ENCODE measurements around the gene CALML5.

CALML5 gene

GRCh38 chr10:5465976-5466450 lies 33.4 kb downstream of the CALML5 start:
- no peak for DNase-seq (ENCODE audit: low read depth in 1 of 2, low spot score in 1 of 2)
- H3K27me3 ChIP-seq (ENCODE audit: insufficient read depth, poor library complexity, severe bottlenecking): no peaks in the 10 kb centered on the region
- H3K27ac ChIP-seq (replicated peaks): no peak overlapping the region
- TF ChIP-seq GABPA (IDR thresholded peaks at IDR 0.05; ENCODE audit: low read depth) (no peak), SPI1 (IDR thresholded peaks at IDR 0.05; ENCODE audit: borderline replicate concordance, low read depth) (no peak), CTCF (IDR thresholded peaks at IDR 0.05; ENCODE audit: insufficient read depth, low read length) (no peak), REST (IDR thresholded peaks at IDR 0.05; ENCODE audit: insufficient replicate concordance, low read depth) (no peak), POLR2AphosphoS5 (IDR thresholded peaks at IDR 0.05; ENCODE audit: low read depth) (no peak)
- H3K4me3 ChIP-seq (replicated peaks; ENCODE audit: insufficient read depth, low read length): no peak overlapping the region

GRCh38 chr10:5464546-5464945 lies 34.8 kb downstream of the CALML5 start:
- Histone ChIP-seq H3K4me3 (replicated peaks; ENCODE audit: insufficient read depth, low read length) (no peak overlapping the region), H3K27ac (replicated peaks) (no peak overlapping the region), H3K27me3 (ENCODE audit: insufficient read depth, poor library complexity, severe bottlenecking) (no peaks in the 10 kb centered on the region)
- TF ChIP-seq POLR2AphosphoS5 (IDR thresholded peaks at IDR 0.05; ENCODE audit: low read depth): no peak
- TF ChIP-seq GABPA (IDR thresholded peaks at IDR 0.05; ENCODE audit: low read depth): no peak
- no peak for TF ChIP-seq CTCF (IDR thresholded peaks at IDR 0.05; ENCODE audit: insufficient read depth, low read length)
- TF ChIP-seq SPI1 (IDR thresholded peaks at IDR 0.05; ENCODE audit: borderline replicate concordance, low read depth): no peak
- no peak for DNase-seq (ENCODE audit: low read depth in 1 of 2, low spot score in 1 of 2)

- Histone ChIP-seq H3K27me3 (ENCODE audit: insufficient read depth, poor library complexity, severe bottlenecking) (no peaks in the 10 kb centered on the region), H3K27ac (replicated peaks) (no peak overlapping the region), H3K4me3 (replicated peaks; ENCODE audit: insufficient read depth, low read length) (no peak overlapping the region)
- no peak for DNase-seq (ENCODE audit: low read depth in 1 of 2, low spot score in 1 of 2)
- TF ChIP-seq CTCF (IDR thresholded peaks at IDR 0.05; ENCODE audit: insufficient read depth, low read length) (no peak), GABPA (IDR thresholded peaks at IDR 0.05; ENCODE audit: low read depth) (no peak), POLR2AphosphoS5 (IDR thresholded peaks at IDR 0.05; ENCODE audit: low read depth) (no peak), SPI1 (IDR thresholded peaks at IDR 0.05; ENCODE audit: borderline replicate concordance, low read depth) (no peak), REST (IDR thresholded peaks at IDR 0.05; ENCODE audit: insufficient replicate concordance, low read depth) (no peak)
Measured at GRCh38 chr10:5462841-5463293, 36.5 kb downstream of the CALML5 start.
